ENCODE data around the gene GUK1. TPM values are rescaled to one million over a fixed set of nuclear protein-coding genes. Genes with fewer than 3 reads are reported as not detected.

GUK1 gene
- total and polyA plus RNA-seq, 2 of the 4 experiments (the other 2 are of a cell fraction) = 465 to 548 TPM

- Histone ChIP-seq H2BK15ac (ENCODE audit: low read depth, low read length) (no peak overlapping the region), H4K5ac (ENCODE audit: low read depth, low read length) (no peak overlapping the region), H4K8ac (ENCODE audit: low read depth in 2 of 2, low read length in 2 of 2) (no peak overlapping the region), H3K14ac (replicated peaks; ENCODE audit: low read depth, low read length) (no peak overlapping the region), H3K23ac (ENCODE audit: low read depth, low read length) (no peak overlapping the region), H3K4me1 (ENCODE audit: control insufficient read depth, insufficient read depth, low read length) (peaks cover 4% of the 10 kb centered on the region), H2BK5ac (ENCODE audit: low read depth, low read length, poor library complexity, severe bottlenecking) (no peak overlapping the region), H2AFZ (replicated peaks; ENCODE audit: low read length, poor library complexity) (no peak overlapping the region), H4K20me1 (ENCODE audit: insufficient read depth, low read length) (peaks cover 11% of the 10 kb centered on the region), H3K4me3 (ENCODE audit: insufficient read depth, low read depth, low read length) (no peak overlapping the region), H3K79me1 (ENCODE audit: low read depth in 1 of 2, low read length in 2 of 2) (peaks cover 10 to 45% of the 10 kb centered on the region in 2 experiments), H3K9me3 (ENCODE audit: control insufficient read depth, insufficient read depth, low read length) (no peaks in the 10 kb centered on the region; the same call in 1 of the 2 replicates), H2AK5ac (ENCODE audit: low read depth, low read length) (no peak overlapping the region), H2BK20ac (ENCODE audit: low read depth, low read length) (no peak overlapping the region), H3K18ac (ENCODE audit: low read depth, low read length) (no peak overlapping the region), H3K4ac (ENCODE audit: low read depth, low read length) (no peak overlapping the region), H3K9ac (ENCODE audit: low read depth, low read length) (no peak overlapping the region), H2BK120ac (ENCODE audit: low read depth, low read length) (no peak overlapping the region), H4K91ac (ENCODE audit: insufficient read depth, low read depth, low read length) (no peak overlapping the region), H3K9me1 (ENCODE audit: insufficient read depth, low read length) (no peaks in the 10 kb centered on the region), H3K36me3 (ENCODE audit: control insufficient read depth, insufficient read depth, low read length) (0 out of 2 replicates have a peak, but pooled peaks cover 6% of the 10 kb centered on the region), H3K4me2 (ENCODE audit: low read depth, low read length) (no peak overlapping the region), H3K56ac (ENCODE audit: extremely low read depth, insufficient read depth, low read length) (no peak overlapping the region), H2AK9ac (replicated peaks; ENCODE audit: low read depth, low read length, poor library complexity) (no peak overlapping the region), H3K27ac (ENCODE audit: insufficient read depth, low read length) (no peak overlapping the region), H3K27me3 (ENCODE audit: control insufficient read depth, insufficient read depth, low read length) (no peaks in the 10 kb centered on the region)
- ChIA-PET CTCF (no interaction called here), POLR2A (ENCODE audit: unreplicated experiment) (no interaction called here)
- in situ Hi-C loops (cut with MboI; ENCODE audit: low sequenced_read_pairs) (no loop called here), intact Hi-C loops (cut with micrococcal nuclease) (no loop called here), dilution Hi-C loops (cut with HindIII; ENCODE audit: low sequenced_read_pairs, unreplicated experiment) (no loop called here)
- TF ChIP-seq FOS (IDR thresholded peaks at IDR 0.05; ENCODE audit: low read depth, low read length) (no peak), MXI1 (IDR thresholded peaks at IDR 0.05; ENCODE audit: borderline replicate concordance, low read depth, low read length) (no peak), RCOR1 (IDR thresholded peaks at IDR 0.05; ENCODE audit: insufficient replicate concordance, low read length) (no peak), MAFK (IDR thresholded peaks at IDR 0.05; ENCODE audit: low read depth, low read length) (no peak), SMC3 (IDR thresholded peaks at IDR 0.05; ENCODE audit: low read depth, low read length) (no peak)
- DNase-seq = no peak
- WGBS, 2 experiments (ENCODE audit: extremely low coverage in 2 of 2, insufficient read length in 1 of 2) = 94% methylated on average over 2 of the region's 7 CpGs; no CpG with 5 or more reads in 1 of the 2 experiments
- ATAC-seq (ENCODE audit: low read depth) = no peak
- no TSS peak for BruUV-seq (replicated peaks)
Measured at GRCh38 chr1:228170666-228171065, 30.6 kb downstream of the GUK1 start.
